HEK293 (cell line): ENCODE results near the gene ZNF101.

ENCODE experiments used
- CTCF ChIA-PET: fragments of 350-600 bp; formaldehyde crosslinking; extraction: SDS; loops from one replicate; lab custom pipeline; 2021; ENCODE audit warnings: antibody characterized with exemption; lab: Yijun Ruan, JAX
- POLR2A ChIA-PET: fragments of 300-600 bp; formaldehyde crosslinking; extraction: SDS; loops from one replicate; lab custom pipeline; 2020; ENCODE audit warnings: antibody characterized with exemption, inconsistent platforms; lab: Yijun Ruan, JAX
- H3K27ac ChIP-seq: fragments of 200-500 bp; sonication (Bioruptor generic); 2 replicates; pipeline ENCODE4 v1.5.1; 2014; ENCODE audit warnings: low read depth, low read length, control low read depth, inconsistent platforms; ENCODE audit errors: extremely low read depth
- H3K36me3 ChIP-seq, 2 experiments: fragments of 200-500 bp in 1 of 2; sonication (Bioruptor generic) in 1 of 2; 1 replicate in 1 of 2; 2 replicates in 1 of 2; pipeline ENCODE4 v1.5.1; 2014 to 2017; ENCODE audit warnings: inconsistent platforms in 2 of 2, low read length in 2 of 2; ENCODE audit not compliant: control insufficient read depth in 2 of 2, insufficient read depth in 1 of 2
- H3K4me1 ChIP-seq: fragments of 200-500 bp; sonication (Bioruptor generic); 2 replicates; pipeline ENCODE4 v1.5.1; 2014; ENCODE audit warnings: mild to moderate bottlenecking, low read length, inconsistent platforms; ENCODE audit not compliant: control insufficient read depth, insufficient read depth
- H3K4me3 ChIP-seq: 2 replicates; pipeline ENCODE4 v1.5.1; 2011; ENCODE audit warnings: low read depth, mild to moderate bottlenecking, control low read depth, low read length, moderate library complexity
- H3K9me3 ChIP-seq: fragments of 200-500 bp; sonication (Bioruptor generic); 2 replicates; pipeline ENCODE4 v1.5.1; 2014; ENCODE audit warnings: low read depth, low read length, inconsistent platforms; ENCODE audit not compliant: control insufficient read depth, insufficient read depth
- GLIS1 ChIP-seq: fragments of 450-650 bp; formaldehyde crosslinking; IDR thresholded peaks from 2 replicates; pipeline ENCODE4 v1.5.1; 2016; ENCODE audit warnings: missing biosample characterization, missing genetic modification characterization
- MYNN ChIP-seq: fragments of 450-650 bp; formaldehyde crosslinking; IDR thresholded peaks from 2 replicates; pipeline ENCODE4 v1.5.1; 2016; ENCODE audit warnings: missing biosample characterization, missing genetic modification characterization, borderline replicate concordance
- PRDM2 ChIP-seq: fragments of 450-650 bp; formaldehyde crosslinking; IDR thresholded peaks from 2 replicates; pipeline ENCODE4 v1.5.1; 2016; ENCODE audit warnings: missing biosample characterization, missing genetic modification characterization, borderline replicate concordance
- ZBTB20 ChIP-seq: fragments of 450-650 bp; formaldehyde crosslinking; IDR thresholded peaks from 2 replicates; pipeline ENCODE4 v1.5.1; 2016; ENCODE audit warnings: missing biosample characterization, missing genetic modification characterization
- ZBTB49 ChIP-seq: fragments of 450-650 bp; formaldehyde crosslinking; IDR thresholded peaks from 2 replicates; pipeline ENCODE4 v1.5.1; 2016; ENCODE audit warnings: missing biosample characterization, missing genetic modification characterization, low read depth
- ZNF114 ChIP-seq: fragments of 450-650 bp; formaldehyde crosslinking; IDR thresholded peaks from 2 replicates; pipeline ENCODE4 v1.5.0; 2017; ENCODE audit warnings: missing biosample characterization, missing genetic modification characterization
- ZNF121 ChIP-seq: fragments of 450-650 bp; formaldehyde crosslinking; IDR thresholded peaks from 2 replicates; pipeline ENCODE4 v1.5.1; 2016; ENCODE audit warnings: missing biosample characterization, missing genetic modification characterization
- ZNF138 ChIP-seq: fragments of 450-650 bp; formaldehyde crosslinking; IDR thresholded peaks from 2 replicates; pipeline ENCODE4 v1.5.1; 2016; ENCODE audit warnings: missing biosample characterization, missing genetic modification characterization, borderline replicate concordance
- ZNF18 ChIP-seq: fragments of 450-650 bp; formaldehyde crosslinking; IDR thresholded peaks from 2 replicates; pipeline ENCODE4 v1.5.1; 2016; ENCODE audit warnings: missing biosample characterization, missing genetic modification characterization
- ZNF2 ChIP-seq: fragments of 450-650 bp; formaldehyde crosslinking; IDR thresholded peaks from 2 replicates; pipeline ENCODE4 v1.5.1; 2016; ENCODE audit warnings: missing biosample characterization, missing genetic modification characterization
- ZNF324 ChIP-seq: fragments of 450-650 bp; formaldehyde crosslinking; IDR thresholded peaks from 2 replicates; pipeline ENCODE4 v1.5.1; 2016; ENCODE audit warnings: missing biosample characterization, missing genetic modification characterization
- ZNF449 ChIP-seq: fragments of 450-650 bp; formaldehyde crosslinking; IDR thresholded peaks from 2 replicates; pipeline ENCODE4 v1.5.1; 2017; ENCODE audit warnings: missing biosample characterization, mild to moderate bottlenecking, missing genetic modification characterization, moderate library complexity
- ZNF473 ChIP-seq: fragments of 450-650 bp; formaldehyde crosslinking; IDR thresholded peaks from 2 replicates; pipeline ENCODE4 v1.5.1; 2017; ENCODE audit warnings: missing biosample characterization, missing genetic modification characterization
- ZNF596 ChIP-seq: fragments of 450-650 bp; IDR thresholded peaks from 2 replicates; pipeline ENCODE4 v1.5.0; 2018; ENCODE audit warnings: missing biosample characterization, mild to moderate bottlenecking, missing genetic modification characterization, moderate library complexity
- ZNF692 ChIP-seq: fragments of 450-650 bp; formaldehyde crosslinking; IDR thresholded peaks from 2 replicates; pipeline ENCODE4 v1.5.1; 2016; ENCODE audit warnings: missing biosample characterization, missing genetic modification characterization
- ZNF701 ChIP-seq: fragments of 450-650 bp; formaldehyde crosslinking; IDR thresholded peaks from 2 replicates; pipeline ENCODE4 v1.5.1; 2016; ENCODE audit warnings: missing biosample characterization, missing genetic modification characterization
- ZNF830 ChIP-seq: fragments of 450-650 bp; IDR thresholded peaks from 2 replicates; pipeline ENCODE4 v1.5.0; 2018; ENCODE audit warnings: missing biosample characterization, missing genetic modification characterization, low read depth, mild to moderate bottlenecking, moderate library complexity

Gene ZNF101

GRCh38 chr19:19662871-19663255, 5.8 kb upstream of the ZNF101 start:
- ChIA-PET POLR2A (interaction anchor here (0.6 to 2.4 kb wide), 3 partner anchors 10 to 70 kb away, joined by 3 to 10 read pairs (median 6); no protein-coding TSS in a partner anchor), CTCF (interaction anchor here (0.6 to 1.5 kb wide), 4 partner anchors 9 to 131 kb away, joined by 3 to 4 read pairs (median 3); no protein-coding TSS in a partner anchor)
- Histone ChIP-seq H3K4me3 (peak overlapping the region; percentile 99), H3K27ac (peak overlapping the region; percentile 67; the same call in 1 of the 2 replicates), H3K36me3 (peaks cover 14 to 36% of the 10 kb centered on the region in 2 experiments; a peak in 2 of 3 replicates), H3K4me1 (peaks cover 3% of the 10 kb centered on the region; the same call in 1 of the 2 replicates), H3K9me3 (no peaks in the 10 kb centered on the region)
- no peak for TF ChIP-seq ZBTB49 (tag by site-specific recombination)
- no peak for TF ChIP-seq ZNF701
- no peak for TF ChIP-seq ZNF114 (tag by site-specific recombination)
- no peak for TF ChIP-seq ZNF449 (tag by site-specific recombination)
- TF ChIP-seq ZNF138 (tag by site-specific recombination), result no peak
- TF ChIP-seq MYNN, result no peak
- 0 out of 2 replicates have a peak, but pooled peaks have one; percentile 67 for TF ChIP-seq PRDM2 (tag by site-specific recombination)
- no peak for TF ChIP-seq ZNF121
- no peak for TF ChIP-seq ZNF473 (tag by site-specific recombination)
- no peak for TF ChIP-seq ZNF830 (tag by site-specific recombination)
- no peak for TF ChIP-seq ZNF18 (tag by site-specific recombination)
- no peak for TF ChIP-seq ZNF2
- TF ChIP-seq ZNF596 (tag by site-specific recombination), result no peak
- peak; percentile 87 for TF ChIP-seq GLIS1 (tag by site-specific recombination)
- TF ChIP-seq ZNF692 (tag by site-specific recombination), result 0 out of 2 replicates have a peak, but pooled peaks have one; percentile 17
- peak; percentile 38; the same call in 1 of the 2 replicates for TF ChIP-seq ZBTB20 (tag by site-specific recombination)
- no peak for TF ChIP-seq ZNF324
